DND-41 (cell line): ENCODE data around the gene MMP17.

ENCODE experiments used
- ATAC-seq: fragments of 200-7000 bp; cut with Tn5 transposase; 3 replicates; pipeline ENCODE4 v1.9.1; 2021; ENCODE audit warnings: low read depth; ENCODE audit not compliant: insufficient read depth
- DNase-seq: peaks from one replicate; pipeline ENCODE4 v3.0.0-alpha.2; 2020
- H2AFZ ChIP-seq: 2 replicates; pipeline ENCODE4 v1.6.0; 2012; ENCODE audit warnings: low read depth, low read length
- H3K27ac ChIP-seq: 2 replicates; pipeline ENCODE4 v1.5.1; 2012; ENCODE audit warnings: low read length, inconsistent platforms
- H3K27me3 ChIP-seq: fragments of 200-600 bp; sonication (generic); 2 replicates; pipeline ENCODE4 v1.6.0; 2012; ENCODE audit warnings: low read length, mild to moderate bottlenecking, inconsistent platforms; ENCODE audit not compliant: insufficient read depth, poor library complexity
- H3K36me3 ChIP-seq: 2 replicates; pipeline ENCODE4 v1.5.1; 2012; ENCODE audit warnings: low read length, inconsistent platforms; ENCODE audit not compliant: insufficient read depth
- H3K4me1 ChIP-seq: 2 replicates; pipeline ENCODE4 v1.5.1; 2012; ENCODE audit warnings: mild to moderate bottlenecking, low read length; ENCODE audit not compliant: insufficient read depth
- H3K4me2 ChIP-seq: 2 replicates; pipeline ENCODE4 v1.6.0; 2012; ENCODE audit warnings: mild to moderate bottlenecking, moderate library complexity, low read length, inconsistent platforms; ENCODE audit not compliant: insufficient read depth
- H3K4me3 ChIP-seq, 2 experiments: fragments of 200-600 bp in 1 of 2; shearing (Covaris generic) in 1 of 2; 2 replicates each; pipeline ENCODE4 v1.5.1; 2012 to 2016; ENCODE audit warnings: inconsistent platforms in 2 of 2, low read length in 2 of 2, mild to moderate bottlenecking in 2 of 2, low read depth in 1 of 2, moderate library complexity in 1 of 2
- H3K79me2 ChIP-seq: 2 replicates; pipeline ENCODE4 v1.6.0; 2012; ENCODE audit warnings: low read length, inconsistent platforms; ENCODE audit not compliant: insufficient read depth
- H3K9ac ChIP-seq: 2 replicates; pipeline ENCODE4 v1.6.0; 2012; ENCODE audit warnings: low read depth, mild to moderate bottlenecking, inconsistent platforms, low read length, moderate library complexity
- H3K9me3 ChIP-seq: 2 replicates; pipeline ENCODE4 v1.5.1; 2012; ENCODE audit warnings: low read length, moderate library complexity, mild to moderate bottlenecking, inconsistent platforms; ENCODE audit not compliant: insufficient read depth, severe bottlenecking
- H4K20me1 ChIP-seq: 2 replicates; pipeline ENCODE4 v1.6.0; 2012; ENCODE audit warnings: low read length; ENCODE audit not compliant: insufficient read depth
- CTCF ChIP-seq: IDR thresholded peaks from 2 replicates; pipeline ENCODE4 v1.5.1; 2012; ENCODE audit warnings: borderline replicate concordance, low read length, moderate library complexity, mild to moderate bottlenecking; ENCODE audit not compliant: poor library complexity, severe bottlenecking; ENCODE audit errors: extremely low read depth
- EZH2 ChIP-seq: IDR thresholded peaks from 3 replicates; pipeline ENCODE4 v1.6.1; 2012; ENCODE audit warnings: borderline replicate concordance, low read depth, mild to moderate bottlenecking, moderate library complexity, low read length, inconsistent platforms; ENCODE audit not compliant: severe bottlenecking

The MMP17 gene

DNA sequence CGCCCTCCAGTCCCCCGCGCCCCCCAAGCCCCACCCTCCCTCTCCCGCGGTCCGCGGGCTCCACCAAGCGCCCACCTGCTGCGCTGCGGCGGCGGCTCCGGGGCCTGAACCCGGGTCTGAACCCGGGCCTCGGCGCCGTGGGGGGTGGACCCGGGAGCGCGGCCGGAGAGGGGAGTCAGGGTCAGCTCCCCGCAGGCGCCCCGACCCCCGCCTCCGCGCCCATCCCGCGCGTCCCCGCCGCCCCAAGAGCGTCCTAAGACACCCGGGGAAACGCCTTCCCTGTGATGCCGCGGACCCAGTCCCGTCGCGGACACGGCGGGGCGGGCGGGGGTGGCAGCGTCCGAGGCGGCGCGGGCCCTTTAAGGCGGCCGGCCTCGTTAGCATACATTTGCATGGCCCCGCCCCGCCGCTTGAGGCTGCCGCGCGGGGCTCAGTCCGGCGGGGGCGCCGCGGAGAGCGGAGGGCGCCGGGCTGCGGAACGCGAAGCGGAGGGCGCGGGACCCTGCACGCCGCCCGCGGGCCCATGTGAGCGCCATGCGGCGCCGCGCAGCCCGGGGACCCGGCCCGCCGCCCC, at the start of gene MMP17:
Gene MMP17, plus strand, starts transcription at position 433 of the 574 bp plus-strand sequence. Its CDS starts 102 bp downstream, at position 535.
- no peak within 1 kb of the TSS for H3K4me3 ChIP-seq
- H4K20me1 ChIP-seq, result no peaks in the 10 kb centered on the region; the same call in 1 of the 2 replicates
- no peaks in the 10 kb centered on the region for H3K36me3 ChIP-seq
- no peak within 1 kb of the TSS for H3K9ac ChIP-seq
- ATAC-seq (no peak), DNase-seq (no peak)
- H3K27ac ChIP-seq, result no peak within 1 kb of the TSS
- H3K4me1 ChIP-seq, result no peaks in the 10 kb centered on the region
- no peak within 1 kb of the TSS for H3K4me2 ChIP-seq
- TF ChIP-seq EZH2 (no peak), CTCF (no peak)
- H3K27me3 ChIP-seq, result no peaks in the 10 kb centered on the region
- H2AFZ ChIP-seq, result no peak within 1 kb of the TSS
- H3K9me3 ChIP-seq, result no peaks in the 10 kb centered on the region
- H3K79me2 ChIP-seq, result no peaks in the 10 kb centered on the region

DNA sequence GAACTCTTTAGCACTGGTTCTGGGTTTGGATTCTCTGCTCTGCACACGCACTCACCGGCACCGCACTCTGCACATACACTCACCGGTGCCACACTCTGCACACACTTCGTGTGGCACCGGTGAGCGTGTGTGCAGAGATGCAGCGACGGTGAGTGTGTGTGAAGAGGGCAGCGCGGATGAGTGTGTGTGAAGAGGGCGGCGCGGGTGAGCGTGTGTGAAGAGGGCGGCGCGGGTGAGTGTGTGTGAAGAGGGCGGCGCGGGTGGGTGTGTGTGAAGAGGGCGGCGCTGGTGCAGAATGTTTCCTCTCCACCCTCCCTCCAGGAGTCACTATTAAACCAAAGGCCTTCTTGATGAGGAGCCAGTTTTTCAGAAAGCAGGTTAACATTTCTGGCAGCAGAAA, 49.2 kb upstream of the MMP17 start:
- Histone ChIP-seq H3K9me3 (no peaks in the 10 kb centered on the region), H3K27me3 (no peaks in the 10 kb centered on the region), H3K4me2 (no peak overlapping the region), H3K36me3 (peaks cover 80% of the 10 kb centered on the region), H2AFZ (no peak overlapping the region), H3K9ac (no peak overlapping the region), H3K79me2 (peaks cover 10% of the 10 kb centered on the region; the same call in 1 of the 2 replicates), H3K27ac (no peak overlapping the region), H4K20me1 (peaks cover 8% of the 10 kb centered on the region; the same call in 1 of the 2 replicates), H3K4me1 (no peaks in the 10 kb centered on the region), H3K4me3 (no peak overlapping the region)
- ATAC-seq (no peak), DNase-seq (no peak)
- no peak for TF ChIP-seq EZH2
- TF ChIP-seq CTCF, result no peak

GRCh38 chr12:131782061-131782460, 46.1 kb upstream of the MMP17 start:
- DNase-seq (no peak), ATAC-seq (no peak)
- Histone ChIP-seq H3K27me3 (no peaks in the 10 kb centered on the region), H3K4me2 (no peak overlapping the region), H3K4me3 (no peak overlapping the region), H3K9me3 (no peaks in the 10 kb centered on the region), H3K36me3 (peaks cover 84% of the 10 kb centered on the region), H3K9ac (no peak overlapping the region), H4K20me1 (0 out of 2 replicates have a peak, but pooled peaks cover 7% of the 10 kb centered on the region), H3K79me2 (0 out of 2 replicates have a peak, but pooled peaks cover 2% of the 10 kb centered on the region), H2AFZ (no peak overlapping the region), H3K27ac (no peak overlapping the region), H3K4me1 (no peaks in the 10 kb centered on the region)
- TF ChIP-seq CTCF (no peak), EZH2 (no peak)

GRCh38 chr12:131783915-131784541, 44.2 kb upstream of the MMP17 start:
- H3K36me3 ChIP-seq, result peaks cover 86% of the 10 kb centered on the region
- no peak for ATAC-seq

More at GRCh38 chr12:131783915-131784541, 44.2 kb upstream of the MMP17 start:
- Histone ChIP-seq H4K20me1 (0 out of 2 replicates have a peak, but pooled peaks cover 7% of the 10 kb centered on the region), H3K27ac (no peak overlapping the region), H3K4me2 (no peak overlapping the region), H3K4me1 (no peaks in the 10 kb centered on the region), H3K79me2 (no peaks in the 10 kb centered on the region), H3K27me3 (no peaks in the 10 kb centered on the region), H3K9ac (no peak overlapping the region), H3K9me3 (no peaks in the 10 kb centered on the region), H3K4me3 (no peak overlapping the region), H2AFZ (no peak overlapping the region)
- no peak for DNase-seq
- TF ChIP-seq CTCF, result no peak
- TF ChIP-seq EZH2, result no peak
